Ovary (tissue), 3 donors: Measurements from ENCODE around the gene THAP2.

Experiments used
- CTCF ChIP-seq, 3 donors: fragments of 450-650 bp in 2 of 3; fragments of 200-600 bp in 1 of 3; IDR thresholded peaks; one replicate each; pipeline versions ENCODE4 v1.5.1 to v1.8.0; 2016 to 2022; ENCODE audit warnings: antibody characterized with exemption in 3 of 3, mild to moderate bottlenecking in 1 of 3
- POLR2A ChIP-seq: fragments of 450-650 bp; IDR thresholded peaks from one replicate; pipeline ENCODE4 v1.6.1; 2017; ENCODE audit warnings: antibody characterized with exemption, mild to moderate bottlenecking, moderate library complexity
- donor health status: DM: no; HTN: no; CAD: no.

DNA sequence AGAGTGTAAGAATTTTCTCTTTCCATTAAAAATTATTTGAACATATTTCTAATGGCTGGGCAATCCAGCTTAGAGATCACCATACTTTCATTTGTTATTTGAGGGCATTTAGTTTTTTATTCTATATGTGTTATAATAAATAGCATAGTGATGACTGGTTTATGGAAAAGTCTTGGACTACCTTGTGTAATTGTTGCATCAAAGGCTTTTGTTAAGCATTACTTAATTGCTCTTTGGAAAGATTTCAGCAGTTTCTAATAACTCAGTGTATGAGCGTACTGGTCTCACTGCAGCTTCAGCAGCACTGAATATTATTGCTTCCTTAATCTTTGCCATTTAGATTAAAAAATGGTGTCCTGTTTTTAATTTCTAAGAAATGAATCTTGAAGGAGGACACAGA lies 44.6 kb downstream of the THAP2 start:
- TF ChIP-seq CTCF (IDR thresholded peaks at IDR 0.05) (no peak), POLR2A (no peak)
